Activated naive CD4-positive, alpha-beta T cell treated with anti-CD3 and anti-CD28 coated beads for 36 hours (primary cell): ENCODE data around the gene BUB1. TPM values are rescaled to one million over a fixed set of nuclear protein-coding genes. Genes with fewer than 3 reads are reported as not detected.
A peak's percentile ranks its signal among the peaks of the same experiment; 100 is the strongest.

ENCODE experiments used
- CTCF ChIA-PET: fragments of 350-600 bp; sonication (Branson Sonifier 250); formaldehyde crosslinking; loops from one replicate; lab custom pipeline; 2021; ENCODE audit warnings: antibody characterized with exemption; lab: Charles Lee
- DNase-seq: peaks from one replicate; pipeline ENCODE4 v3.0.0-alpha.2; 2020
- H3K27ac Mint-ChIP-seq: one replicate; pipeline ENCODE4 v1.8.0; 2021; ENCODE audit warnings: mild to moderate bottlenecking, mixed read lengths
- H3K27me3 Mint-ChIP-seq: one replicate; pipeline ENCODE4 v1.8.0; 2021; ENCODE audit warnings: low read depth, mixed read lengths
- H3K36me3 Mint-ChIP-seq: one replicate; pipeline ENCODE4 v1.8.0; 2021; ENCODE audit warnings: low read depth, mixed read lengths
- H3K4me1 Mint-ChIP-seq: one replicate; pipeline ENCODE4 v1.8.0; 2021; ENCODE audit warnings: low read depth, mixed read lengths
- H3K4me3 Mint-ChIP-seq: one replicate; pipeline ENCODE4 v1.8.0; 2021; ENCODE audit warnings: mild to moderate bottlenecking, moderate library complexity, mixed read lengths
- H3K9me3 Mint-ChIP-seq: one replicate; pipeline ENCODE4 v1.8.0; 2021; ENCODE audit warnings: mixed read lengths
- intact Hi-C: fragments of 100-400 bp; cut with micrococcal nuclease; formaldehyde crosslinking; loops from one replicate; pipeline ENCODE4 v1.15.1; 2023
- total RNA-seq, 2 experiments: library from RNA; stranded (reverse); gene quantifications; one replicate each; pipeline ENCODE4 v1.2.3, GENCODE V29; 2021

Gene BUB1
- 100 to 1,000 TPM; 103 to 107 TPM for total RNA-seq

- Mint-ChIP-seq H3K9me3 (no peaks in the 10 kb centered on the region), H3K36me3 (peaks cover 17% of the 10 kb centered on the region), H3K4me1 (peaks cover 17% of the 10 kb centered on the region), H3K4me3 (peak within 1 kb of the TSS; percentile 92), H3K27ac (peak within 1 kb of the TSS; percentile 93), H3K27me3 (no peaks in the 10 kb centered on the region)
- CTCF ChIA-PET, result interaction anchor here (2.2 kb wide), 1 partner anchor 77 kb away, joined by 10 read pairs; no protein-coding TSS in a partner anchor
- intact Hi-C loops, result loop anchor here (2.0 to 5.0 kb wide), 3 partner anchors 71 to 445 kb away; partner anchors contain the start of gene BCL2L11
- peak; percentile 98 for DNase-seq
These were observed at the start of gene BUB1 for GRCh38 chr2:110677530-110678456. TSS of gene BUB1 (minus strand) at chr2:110678063. CDS start at chr2:110677995, 68 bp downstream.

DNA sequence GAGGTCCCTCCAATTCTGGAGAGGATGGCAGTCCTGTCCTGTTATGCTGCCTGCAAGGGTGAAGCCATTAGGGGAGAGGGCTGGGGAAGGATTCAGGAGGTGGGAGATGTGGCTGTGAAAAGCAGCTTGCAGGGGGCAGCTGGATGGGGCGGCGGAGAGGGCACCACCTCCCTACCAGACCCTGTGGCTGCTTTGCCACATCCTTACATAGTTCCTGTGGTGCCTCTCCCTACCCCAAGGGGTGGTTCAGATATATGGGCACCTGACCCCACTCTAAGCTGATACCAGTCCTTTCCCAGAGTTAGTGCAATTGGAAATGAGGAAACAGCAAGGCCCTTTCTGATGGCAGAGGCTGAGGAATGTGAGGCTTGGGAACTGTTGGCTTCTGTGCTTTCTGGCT, 48.4 kb upstream of the BUB1 start:
- intact Hi-C loops, result no loop called here
- Mint-ChIP-seq H3K36me3 (no peaks in the 10 kb centered on the region), H3K27ac (no peak overlapping the region), H3K9me3 (no peaks in the 10 kb centered on the region), H3K27me3 (peaks cover 7% of the 10 kb centered on the region), H3K4me1 (no peaks in the 10 kb centered on the region), H3K4me3 (no peak overlapping the region)
- CTCF ChIA-PET, result no interaction called here
- DNase-seq, result no peak

DNA sequence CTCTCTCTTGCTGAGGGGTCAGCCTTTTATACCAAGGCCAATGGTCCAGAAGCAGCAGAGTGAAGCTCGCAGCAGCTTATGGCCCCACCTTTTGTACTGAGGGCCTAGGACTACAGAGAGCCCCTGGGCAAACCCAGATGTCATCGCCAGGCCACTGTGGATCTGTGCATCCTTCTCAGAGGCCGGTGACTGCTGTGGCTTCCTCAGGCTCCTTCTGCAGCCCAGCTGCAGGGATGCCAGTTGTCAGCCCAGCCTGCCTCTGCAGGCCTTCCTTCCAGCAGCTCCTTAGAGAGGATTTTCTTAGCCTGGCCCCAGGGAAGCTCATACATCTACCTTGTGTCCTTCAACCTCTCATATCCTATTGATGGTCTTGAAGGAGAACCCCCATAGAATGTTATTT, 48.0 kb upstream of the BUB1 start:
- no peaks in the 10 kb centered on the region for H3K4me1 Mint-ChIP-seq
- CTCF ChIA-PET, result no interaction called here
- H3K27me3 Mint-ChIP-seq, result peaks cover 3% of the 10 kb centered on the region
- H3K4me3 Mint-ChIP-seq, result no peak overlapping the region
- no peaks in the 10 kb centered on the region for H3K9me3 Mint-ChIP-seq
- intact Hi-C loops, result no loop called here
- no peak for DNase-seq
- no peaks in the 10 kb centered on the region for H3K36me3 Mint-ChIP-seq
- H3K27ac Mint-ChIP-seq, result no peak overlapping the region

- H3K4me1 Mint-ChIP-seq, result no peaks in the 10 kb centered on the region
- CTCF ChIA-PET, result no interaction called here
- H3K27me3 Mint-ChIP-seq, result no peaks in the 10 kb centered on the region
These were observed 47.5 kb upstream of the BUB1 start for GRCh38 chr2:110725370-110725769.

DNA sequence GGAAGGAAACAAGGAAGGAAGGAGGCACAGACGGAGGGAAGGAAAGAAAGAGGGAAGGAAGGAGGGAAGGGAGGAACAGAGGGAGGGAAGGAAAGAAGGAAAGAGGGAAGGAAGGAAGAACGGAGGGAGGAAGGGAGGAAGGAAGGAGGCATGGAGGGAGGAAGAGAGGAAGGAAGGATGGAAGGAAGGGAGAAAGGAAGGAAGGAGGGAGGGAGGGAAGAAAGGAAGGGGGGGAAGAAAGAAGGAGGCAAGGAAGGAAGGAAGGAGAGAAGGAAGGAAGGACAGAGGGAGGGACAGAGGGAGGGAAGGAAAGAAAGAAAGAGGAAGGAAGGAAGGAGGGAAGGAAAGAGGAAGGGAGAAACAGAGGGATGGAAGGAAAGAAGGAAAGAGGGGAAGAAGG, 47.0 kb upstream of the BUB1 start:
- Mint-ChIP-seq H3K36me3 (no peaks in the 10 kb centered on the region), H3K27me3 (peaks cover 4% of the 10 kb centered on the region), H3K4me1 (no peaks in the 10 kb centered on the region), H3K4me3 (no peak overlapping the region), H3K9me3 (no peaks in the 10 kb centered on the region), H3K27ac (no peak overlapping the region)
- CTCF ChIA-PET, result no interaction called here
- intact Hi-C loops, result no loop called here
- no peak for DNase-seq

More at GRCh38 chr2:110725370-110725769, 47.5 kb upstream of the BUB1 start:
- Mint-ChIP-seq H3K36me3 (no peaks in the 10 kb centered on the region), H3K9me3 (no peaks in the 10 kb centered on the region), H3K27ac (no peak overlapping the region), H3K4me3 (no peak overlapping the region)
- DNase-seq, result no peak
- intact Hi-C loops, result no loop called here

DNA sequence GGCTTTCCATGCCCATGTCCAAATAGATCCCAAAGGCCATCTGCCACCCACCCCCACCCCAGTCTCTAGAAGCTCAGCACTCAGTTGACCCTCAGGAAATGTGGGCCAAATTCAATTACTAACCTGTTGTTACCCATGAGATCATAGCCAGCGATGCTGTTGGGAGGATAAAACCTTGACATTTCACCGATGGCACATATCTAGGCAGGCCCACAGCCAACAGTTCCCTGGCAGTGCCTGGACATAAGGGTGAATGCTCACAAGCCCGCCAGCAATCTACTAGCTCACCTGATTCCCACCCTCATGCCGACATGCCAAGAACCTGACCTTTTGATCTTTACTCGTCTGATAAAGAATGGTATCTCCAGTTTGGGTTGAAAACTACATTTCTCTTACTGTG, 42.7 kb upstream of the BUB1 start:
- H3K4me1 Mint-ChIP-seq, result no peaks in the 10 kb centered on the region
- intact Hi-C loops, result no loop called here
- peaks cover 17% of the 10 kb centered on the region for H3K27me3 Mint-ChIP-seq
- DNase-seq, result no peak
- H3K4me3 Mint-ChIP-seq, result no peak overlapping the region
- CTCF ChIA-PET, result no interaction called here
- H3K36me3 Mint-ChIP-seq, result no peaks in the 10 kb centered on the region
- no peak overlapping the region for H3K27ac Mint-ChIP-seq
- H3K9me3 Mint-ChIP-seq, result no peaks in the 10 kb centered on the region

DNA sequence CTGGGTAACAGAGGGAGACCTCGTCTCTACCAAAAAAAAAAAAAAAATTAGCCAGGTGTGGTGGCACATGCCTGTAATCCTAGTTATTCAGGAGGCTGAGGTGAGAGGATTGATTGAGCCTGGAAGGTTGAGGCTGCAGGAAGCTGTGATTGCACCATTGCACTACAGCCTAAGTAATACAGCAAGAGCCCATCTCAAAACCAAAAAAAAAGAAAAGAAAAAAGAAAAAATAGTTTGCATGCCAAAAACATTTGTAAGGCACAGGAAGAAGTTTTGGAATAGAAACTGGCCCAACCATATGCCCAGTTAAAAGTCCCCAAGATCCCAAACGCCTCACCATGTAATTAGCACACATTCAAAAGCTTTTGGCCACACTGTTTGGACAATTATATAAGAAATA, 41.1 kb upstream of the BUB1 start:
- Mint-ChIP-seq H3K9me3 (no peaks in the 10 kb centered on the region), H3K4me3 (no peak overlapping the region), H3K27ac (no peak overlapping the region), H3K36me3 (no peaks in the 10 kb centered on the region), H3K27me3 (peaks cover 25% of the 10 kb centered on the region), H3K4me1 (no peaks in the 10 kb centered on the region)
- intact Hi-C loops, result no loop called here
- CTCF ChIA-PET, result no interaction called here
- no peak for DNase-seq

DNA sequence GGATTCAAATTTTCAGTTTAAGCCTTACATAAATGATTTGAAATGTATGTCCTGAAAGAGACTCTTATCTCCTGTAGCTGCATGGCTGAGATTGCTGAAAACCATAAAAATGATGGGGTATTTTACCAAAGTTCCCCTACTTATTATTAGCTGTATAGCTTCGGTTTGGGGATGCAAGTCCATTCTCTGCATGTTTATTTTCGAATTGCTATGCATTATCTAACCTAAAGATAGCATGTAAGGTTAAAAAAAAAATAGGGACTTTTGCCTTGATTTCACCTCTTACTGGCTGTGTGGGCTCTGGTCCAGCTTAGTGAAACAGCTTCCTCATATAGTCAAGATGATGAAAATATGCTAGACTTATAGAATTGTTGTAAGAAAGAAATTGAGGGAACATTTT, 40.5 kb upstream of the BUB1 start:
- no peak for DNase-seq
- Mint-ChIP-seq H3K27me3 (peaks cover 25% of the 10 kb centered on the region), H3K36me3 (no peaks in the 10 kb centered on the region), H3K27ac (no peak overlapping the region), H3K9me3 (no peaks in the 10 kb centered on the region), H3K4me1 (no peaks in the 10 kb centered on the region), H3K4me3 (no peak overlapping the region)
- CTCF ChIA-PET, result no interaction called here
- intact Hi-C loops, result no loop called here

DNA sequence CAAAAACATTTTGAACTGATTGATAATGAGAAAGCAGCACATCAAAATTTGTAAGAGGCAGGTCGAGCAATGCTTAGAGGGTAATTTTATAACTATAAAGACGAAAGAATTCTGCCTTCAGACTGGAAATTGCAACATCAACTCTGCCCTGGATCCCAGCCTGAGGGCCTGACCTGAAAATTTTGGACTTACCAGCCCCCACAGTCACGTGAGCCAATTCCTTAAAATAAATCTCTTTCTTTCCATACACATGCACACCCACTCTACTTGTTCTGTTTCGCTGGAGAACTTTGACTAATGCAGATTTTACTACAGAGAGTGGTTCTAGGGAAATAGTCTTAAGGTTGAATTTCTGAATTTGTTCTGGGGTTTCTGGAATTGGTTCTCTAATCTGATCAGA, 39.9 kb upstream of the BUB1 start:
- no peak for DNase-seq
- Mint-ChIP-seq H3K27ac (no peak overlapping the region), H3K27me3 (peaks cover 28% of the 10 kb centered on the region), H3K4me1 (no peaks in the 10 kb centered on the region), H3K9me3 (no peaks in the 10 kb centered on the region), H3K4me3 (no peak overlapping the region), H3K36me3 (no peaks in the 10 kb centered on the region)
- intact Hi-C loops, result no loop called here
- CTCF ChIA-PET, result no interaction called here

- DNase-seq, result no peak
- H3K27me3 Mint-ChIP-seq, result peaks cover 28% of the 10 kb centered on the region
- H3K27ac Mint-ChIP-seq, result no peak overlapping the region
- no peaks in the 10 kb centered on the region for H3K4me1 Mint-ChIP-seq
- CTCF ChIA-PET, result interaction anchor here (0.6 kb wide), 1 partner anchor 81 kb away, joined by 3 read pairs; no protein-coding TSS in a partner anchor
- H3K4me3 Mint-ChIP-seq, result no peak overlapping the region
- H3K36me3 Mint-ChIP-seq, result no peaks in the 10 kb centered on the region
- H3K9me3 Mint-ChIP-seq, result no peaks in the 10 kb centered on the region
- intact Hi-C loops, result no loop called here
These were observed 39.2 kb upstream of the BUB1 start for GRCh38 chr2:110716959-110717645.

- H3K27ac Mint-ChIP-seq, result no peak overlapping the region
These were observed 36.8 kb upstream of the BUB1 start for GRCh38 chr2:110714452-110715224.

More at GRCh38 chr2:110714452-110715224, 36.8 kb upstream of the BUB1 start:
- Mint-ChIP-seq H3K36me3 (no peaks in the 10 kb centered on the region), H3K9me3 (no peaks in the 10 kb centered on the region), H3K4me3 (no peak overlapping the region), H3K4me1 (no peaks in the 10 kb centered on the region), H3K27me3 (peaks cover 31% of the 10 kb centered on the region)
- intact Hi-C loops, result no loop called here
- DNase-seq, result no peak
- CTCF ChIA-PET, result no interaction called here
